Pancreas (tissue), 10 donors: ENCODE measurements around the gene KMT2A. TPM values are rescaled to one million over a fixed set of nuclear protein-coding genes. Genes with fewer than 3 reads are reported as not detected.

Source experiments
- ATAC-seq, 4 donors: fragments of 200-7000 bp; cut with Tn5 transposase; one replicate each; pipeline versions ENCODE4 v1.8.0 to v1.9.1; 2020; ENCODE audit warnings: mild to moderate bottlenecking in 4 of 4, moderate library complexity in 4 of 4
- DNase-seq, 6 donors: peaks; one replicate each; pipeline ENCODE4 v3.0.0-alpha.2; 2020
- FAIRE-seq: peaks from 2 replicates; lab custom pipeline; 2012; peaks lifted over from hg19 to GRCh38; lab: Jason Lieb, UNC
- H3K27ac ChIP-seq, 4 donors: fragments of 200-600 bp; sonication (generic); 1 replicate in 3 of 4; 2 replicates in 1 of 4; pipeline versions ENCODE4 v1.5.0 to v1.8.0; 2020
- H3K27me3 ChIP-seq, 4 donors: fragments of 200-600 bp; one replicate each; pipeline ENCODE4 v1.8.0; 2021
- H3K36me3 ChIP-seq, 3 donors: fragments of 200-600 bp; sonication (generic) in 1 of 3; one replicate each; pipeline versions ENCODE4 v1.5.0 to v1.8.0; 2020 to 2021
- H3K4me1 ChIP-seq, 3 donors: fragments of 200-600 bp; one replicate each; pipeline ENCODE4 v1.8.0; 2021
- H3K4me3 ChIP-seq, 4 donors: fragments of 200-600 bp; sonication (generic) in 2 of 4; one replicate each; pipeline versions ENCODE4 v1.5.0 to v1.8.0; 2020 to 2021
- H3K9me3 ChIP-seq, 4 donors: fragments of 200-600 bp; one replicate each; pipeline ENCODE4 v1.8.0; 2021
- WGBS, 2 donors: extraction: QIAGEN DNeasy Blood & Tissue Kit; methylation state at CpG; one replicate each; pipeline ENCODE4 v1.1.7; 2013; 5-methylcytosine and 5-hydroxymethylcytosine counted together
- intact Hi-C, 3 donors: fragments of 100-400 bp; cut with DNase I; formaldehyde crosslinking; loops; one replicate each; pipeline versions ENCODE4 v1.11.1 to v1.14.2; 2022
- polyA plus RNA-seq, 2 donors: library from polyadenylated mRNA; stranded (reverse); fragments of 200-250 nt; gene quantifications; one replicate each; pipeline ENCODE4 v1.2.3, GENCODE V29; 2013
- total RNA-seq, 6 donors: library from RNA; stranded (reverse); fragmentation: NEBNext Ultra II Directional in 4 of 6; extraction: Animal tissue kit (Norgen Biotek cat#: 25700) in 4 of 6; gene quantifications; one replicate each; pipeline versions ENCODE4 v1.2.1 to v1.2.4, GENCODE V29; 2021 to 2023
- TF ChIP-seq, protein P1 (sequence below), 4 donors: fragments of 200-600 bp; sonication (generic) in 3 of 4; IDR thresholded peaks; one replicate each; pipeline versions ENCODE4 v1.5.0 to v1.8.0; 2021; ENCODE audit warnings: antibody characterized with exemption in 4 of 4
- donor health status: healthy with polysubstance abuse.
- donor health status: DM: no; HTN: no; CAD: no; lungs with moderate emphysema.
- donor health status: DM: no; HTN: no; CAD: no.
- donor health status: control.
- donor health status: control.
- donor health status: Bipolar disorder and iron deficiency.
- donor health status: DM: yes; HTN: yes; CAD: no.
- donor health status: DM: no; HTN: no; CAD: no.
- donor health status: DM: no; HTN: no; CAD: no.
- donor health status: DM: yes; HTN: yes; CAD: no.

Gene KMT2A
- total and polyA plus RNA-seq, 8 donors: 13.9 to 46.3 (median 32.4) TPM

DNA sequence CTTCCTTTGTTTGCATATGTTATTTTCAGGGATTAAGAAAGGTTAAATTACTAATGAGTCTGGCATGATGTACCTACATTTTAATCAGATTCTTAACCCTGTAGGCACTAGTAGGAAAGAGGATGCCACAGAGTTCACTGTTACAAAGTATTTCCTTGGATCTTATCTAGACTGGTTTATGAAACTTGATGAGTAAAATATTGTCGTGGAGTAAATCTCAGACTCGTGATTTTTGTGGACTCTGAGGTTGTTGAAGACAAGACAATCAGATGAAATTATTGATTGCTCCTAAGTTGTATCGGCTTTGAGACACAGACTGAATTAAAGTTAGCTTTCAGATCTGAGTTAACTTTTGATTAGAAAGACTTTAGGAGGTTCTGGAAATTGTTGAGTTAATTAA lies 6.0 kb downstream of the KMT2A start:
- TF ChIP-seq, protein P1, sequence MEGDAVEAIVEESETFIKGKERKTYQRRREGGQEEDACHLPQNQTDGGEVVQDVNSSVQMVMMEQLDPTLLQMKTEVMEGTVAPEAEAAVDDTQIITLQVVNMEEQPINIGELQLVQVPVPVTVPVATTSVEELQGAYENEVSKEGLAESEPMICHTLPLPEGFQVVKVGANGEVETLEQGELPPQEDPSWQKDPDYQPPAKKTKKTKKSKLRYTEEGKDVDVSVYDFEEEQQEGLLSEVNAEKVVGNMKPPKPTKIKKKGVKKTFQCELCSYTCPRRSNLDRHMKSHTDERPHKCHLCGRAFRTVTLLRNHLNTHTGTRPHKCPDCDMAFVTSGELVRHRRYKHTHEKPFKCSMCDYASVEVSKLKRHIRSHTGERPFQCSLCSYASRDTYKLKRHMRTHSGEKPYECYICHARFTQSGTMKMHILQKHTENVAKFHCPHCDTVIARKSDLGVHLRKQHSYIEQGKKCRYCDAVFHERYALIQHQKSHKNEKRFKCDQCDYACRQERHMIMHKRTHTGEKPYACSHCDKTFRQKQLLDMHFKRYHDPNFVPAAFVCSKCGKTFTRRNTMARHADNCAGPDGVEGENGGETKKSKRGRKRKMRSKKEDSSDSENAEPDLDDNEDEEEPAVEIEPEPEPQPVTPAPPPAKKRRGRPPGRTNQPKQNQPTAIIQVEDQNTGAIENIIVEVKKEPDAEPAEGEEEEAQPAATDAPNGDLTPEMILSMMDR (IDR thresholded peaks at IDR 0.05): no peak
- no peaks in the 10 kb centered on the region for H3K27me3 ChIP-seq
- intact Hi-C loops: no loop called here
- ATAC-seq (no peak), DNase-seq (no peak), FAIRE-seq (no peak)
- peaks cover 13 to 38% (median 29%) of the 10 kb centered on the region in 3 donors for H3K4me1 ChIP-seq
- no peaks in the 10 kb centered on the region for H3K36me3 ChIP-seq
- H3K4me3 ChIP-seq: no peak overlapping the region
- H3K27ac ChIP-seq: no peak overlapping the region
- WGBS, 2 donors: 28 to 36% methylated on average over 3 of the region's 3 CpGs
- no peaks in the 10 kb centered on the region for H3K9me3 ChIP-seq

DNA sequence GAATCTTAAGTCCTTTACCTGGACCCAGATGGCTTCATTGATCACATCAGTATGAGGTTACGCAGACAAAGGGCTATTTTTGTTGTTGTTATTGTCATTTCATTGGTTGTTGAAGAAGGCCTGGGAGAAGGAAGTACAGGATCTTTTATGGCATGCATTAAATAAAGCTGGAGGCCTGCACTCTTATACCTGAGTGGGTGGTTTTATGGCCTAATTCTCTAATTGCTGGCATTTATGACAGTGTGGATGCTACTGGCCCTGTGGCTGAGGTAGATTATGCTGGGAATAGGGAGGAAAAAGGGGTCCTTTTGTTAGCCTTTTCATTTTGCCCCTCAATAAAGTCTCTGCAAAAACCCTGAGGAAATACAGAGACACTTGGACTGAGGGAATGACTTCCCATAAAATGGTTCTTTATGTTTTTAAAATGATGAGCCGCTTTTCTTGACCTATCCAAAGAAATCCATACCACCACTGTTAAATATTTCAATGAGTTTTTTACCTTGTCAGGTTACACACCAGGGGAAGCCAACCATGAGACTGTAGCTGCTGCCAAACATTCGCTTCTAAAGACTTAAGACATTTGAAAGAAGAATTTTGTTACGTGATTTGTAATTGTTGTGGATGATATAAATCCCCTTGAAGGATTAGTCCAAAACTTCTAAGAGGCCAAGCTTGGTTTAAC lies 6.8 kb downstream of the KMT2A start:
- ATAC-seq (no peak), FAIRE-seq (no peak), DNase-seq (no peak)
- no peak overlapping the region for H3K4me3 ChIP-seq
- H3K27me3 ChIP-seq: no peaks in the 10 kb centered on the region
- 86 to 89% methylated on average over 4 of the region's 4 CpGs for WGBS, 2 donors
- TF ChIP-seq, protein P1 (IDR thresholded peaks at IDR 0.05): no peak
- H3K27ac ChIP-seq: no peak overlapping the region
- intact Hi-C loops: no loop called here
- H3K36me3 ChIP-seq: peaks cover 0 to 6% (median 0%) of the 10 kb centered on the region in 3 donors
- peaks cover 13 to 38% (median 29%) of the 10 kb centered on the region in 3 donors for H3K4me1 ChIP-seq
- H3K9me3 ChIP-seq: no peaks in the 10 kb centered on the region

DNA sequence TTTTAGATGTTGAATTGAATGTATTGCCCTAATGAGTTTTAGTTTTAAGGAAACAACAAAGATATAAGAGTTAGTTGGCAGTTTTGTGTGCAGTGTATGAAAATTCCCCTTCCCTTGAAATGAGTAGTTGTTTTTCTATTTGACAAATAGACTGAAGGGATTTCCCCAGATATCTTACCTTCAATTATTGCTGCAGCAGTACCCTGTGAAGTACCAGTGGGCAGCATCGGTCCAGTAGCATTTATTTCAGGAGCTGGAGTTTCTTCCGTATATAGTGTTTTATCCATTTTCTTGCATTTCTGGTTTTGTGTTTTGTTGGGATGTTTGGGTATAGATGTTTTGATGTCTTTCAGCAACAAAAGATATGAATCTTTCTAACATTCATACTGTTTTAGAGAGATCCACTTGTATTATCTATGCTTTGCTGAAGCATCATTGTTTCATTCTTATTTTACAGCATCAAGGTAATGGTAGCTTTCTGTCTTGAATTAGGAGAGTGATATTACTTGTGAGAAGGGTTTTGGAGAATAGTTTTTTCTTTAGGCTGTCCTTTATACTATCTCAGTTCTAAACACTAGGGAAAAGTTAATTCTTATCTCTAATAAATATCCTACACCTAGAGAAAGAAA lies 7.4 kb downstream of the KMT2A start:
- FAIRE-seq (no peak), ATAC-seq (peak in 1 of 4 donors; percentile 42), DNase-seq (no peak)
- peaks cover 0 to 7% (median 0%) of the 10 kb centered on the region in 3 donors for H3K36me3 ChIP-seq
- H3K27me3 ChIP-seq: no peaks in the 10 kb centered on the region
- peaks cover 13 to 38% (median 28%) of the 10 kb centered on the region in 3 donors for H3K4me1 ChIP-seq
- TF ChIP-seq, protein P1 (IDR thresholded peaks at IDR 0.05): no peak
- intact Hi-C loops: no loop called here
- 77 to 79% methylated on average over 2 of the region's 2 CpGs for WGBS, 2 donors
- no peak overlapping the region for H3K27ac ChIP-seq
- no peaks in the 10 kb centered on the region for H3K9me3 ChIP-seq
- H3K4me3 ChIP-seq: no peak overlapping the region

DNA sequence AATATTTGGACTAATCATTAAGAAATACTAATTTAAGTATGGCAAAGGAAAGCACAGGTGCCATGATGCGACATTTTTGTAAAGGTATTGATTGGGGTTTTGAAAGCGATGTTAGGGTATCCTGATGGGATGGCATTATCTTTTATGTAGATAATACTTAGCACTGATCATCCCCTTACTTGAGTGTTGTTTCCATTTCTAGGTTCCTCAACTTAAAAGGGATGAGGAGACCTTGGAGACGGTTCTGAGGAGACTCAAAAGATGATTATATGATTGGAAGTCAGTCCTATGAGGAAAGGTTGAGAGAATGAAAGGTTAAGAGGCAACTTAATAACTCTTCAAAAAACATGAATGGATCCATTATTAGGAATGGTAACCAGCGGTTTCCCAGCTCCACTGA lies 11.1 kb downstream of the KMT2A start:
- DNase-seq: no peak
- ATAC-seq: no peak
- TF ChIP-seq, protein P1 (IDR thresholded peaks at IDR 0.05): no peak
- intact Hi-C loops: no loop called here
- Histone ChIP-seq H3K36me3 (peaks cover 0 to 7% (median 0%) of the 10 kb centered on the region in 3 donors), H3K4me1 (peaks cover 7 to 18% (median 13%) of the 10 kb centered on the region in 3 donors), H3K4me3 (no peak overlapping the region), H3K27me3 (no peaks in the 10 kb centered on the region), H3K9me3 (no peaks in the 10 kb centered on the region), H3K27ac (no peak overlapping the region)
- no peak for FAIRE-seq
- 92 to 94% methylated on average over 4 of the region's 4 CpGs for WGBS, 2 donors

DNA sequence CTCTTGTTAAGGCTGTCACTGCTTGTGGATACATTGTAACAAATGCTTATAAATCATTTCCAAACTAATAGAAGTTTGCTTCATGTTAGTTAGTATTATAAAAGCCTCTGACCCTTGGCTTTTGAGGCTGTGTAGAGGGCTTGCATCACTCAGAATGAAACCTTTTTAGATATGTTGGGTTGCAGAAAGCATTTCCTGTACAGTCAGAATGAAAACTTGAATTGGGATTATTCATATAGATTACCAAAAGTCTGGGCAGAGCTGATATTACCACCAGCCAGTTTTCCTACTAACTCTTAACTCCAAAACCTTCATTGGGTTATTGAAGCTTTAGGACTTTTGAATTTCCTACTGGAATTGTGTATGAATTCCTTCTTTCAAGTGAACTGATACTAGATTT lies 12.0 kb downstream of the KMT2A start:
- ATAC-seq: no peak
- peaks cover 0 to 7% (median 0%) of the 10 kb centered on the region in 3 donors for H3K36me3 ChIP-seq
- H3K9me3 ChIP-seq: no peaks in the 10 kb centered on the region
- intact Hi-C loops: no loop called here
- DNase-seq: no peak
- TF ChIP-seq, protein P1 (IDR thresholded peaks at IDR 0.05): no peak
- FAIRE-seq: no peak
- peaks cover 6 to 9% (median 7%) of the 10 kb centered on the region in 3 donors for H3K4me1 ChIP-seq
- no peaks in the 10 kb centered on the region for H3K27me3 ChIP-seq
- no peak overlapping the region for H3K27ac ChIP-seq
- H3K4me3 ChIP-seq: no peak overlapping the region
